ENCODE measurements around the gene SPAG5. TPM values are rescaled to one million over a fixed set of nuclear protein-coding genes. Genes with fewer than 3 reads are reported as not detected.

SPAG5 gene
- total RNA-seq, 4 donors from 2014 or later: 5.7 to 11.4 (median 7.6) TPM

DNA sequence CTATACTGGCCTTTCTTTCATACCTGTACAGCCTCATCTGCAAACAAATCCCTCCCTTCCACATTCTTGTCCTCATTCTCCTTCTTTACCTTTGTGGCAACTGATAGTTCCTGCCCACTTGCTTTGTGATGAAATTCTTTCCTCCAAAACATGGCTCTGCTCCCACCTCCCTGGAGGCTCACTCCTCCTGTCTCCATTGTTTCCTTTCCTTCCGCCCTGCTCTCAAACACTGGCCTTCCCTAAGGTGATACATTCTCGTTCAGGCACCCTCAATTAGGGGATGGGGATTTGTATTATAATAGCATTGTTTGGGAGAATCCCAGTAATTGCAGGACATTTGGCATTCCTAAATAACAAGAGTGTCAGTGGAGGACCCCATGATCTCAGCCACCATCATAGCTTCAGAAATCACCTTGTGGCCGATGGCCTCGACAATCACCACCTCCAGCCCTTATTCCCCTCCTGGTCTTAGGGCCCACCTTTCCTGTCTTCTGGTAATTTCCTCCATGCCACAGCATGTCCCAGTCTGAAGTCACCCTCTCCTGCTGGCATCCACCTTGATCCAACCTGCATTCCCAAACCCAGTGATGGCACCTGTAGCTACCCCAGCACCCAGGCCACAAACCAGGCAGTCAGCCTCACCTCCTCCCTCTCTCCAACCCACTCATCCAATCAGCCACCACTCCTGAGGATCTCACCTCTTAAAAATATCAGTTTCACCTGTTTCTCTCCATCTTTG is 54.3 kb downstream of the SPAG5 start:
- H3K4me1 ChIP-seq: peaks cover 0 to 7% (median 2%) of the 10 kb centered on the region in 4 donors
- no peak for DNase-seq (ENCODE audit: low spot score in 2 of 2)
- H3K27ac ChIP-seq: no peak overlapping the region
- 71 to 76% methylated on average over 4 of the region's 4 CpGs for WGBS, 2 donors
- H3K27me3 ChIP-seq: no peaks in the 10 kb centered on the region
- H3K36me3 ChIP-seq: peaks cover 0 to 11% (median 0%) of the 10 kb centered on the region in 3 donors
- no peaks in the 10 kb centered on the region for H3K9me3 ChIP-seq
- TF ChIP-seq POLR2A (IDR thresholded peaks at IDR 0.05): no peak
- no peak for TF ChIP-seq EP300 (IDR thresholded peaks at IDR 0.05)
- TF ChIP-seq, protein P1, sequence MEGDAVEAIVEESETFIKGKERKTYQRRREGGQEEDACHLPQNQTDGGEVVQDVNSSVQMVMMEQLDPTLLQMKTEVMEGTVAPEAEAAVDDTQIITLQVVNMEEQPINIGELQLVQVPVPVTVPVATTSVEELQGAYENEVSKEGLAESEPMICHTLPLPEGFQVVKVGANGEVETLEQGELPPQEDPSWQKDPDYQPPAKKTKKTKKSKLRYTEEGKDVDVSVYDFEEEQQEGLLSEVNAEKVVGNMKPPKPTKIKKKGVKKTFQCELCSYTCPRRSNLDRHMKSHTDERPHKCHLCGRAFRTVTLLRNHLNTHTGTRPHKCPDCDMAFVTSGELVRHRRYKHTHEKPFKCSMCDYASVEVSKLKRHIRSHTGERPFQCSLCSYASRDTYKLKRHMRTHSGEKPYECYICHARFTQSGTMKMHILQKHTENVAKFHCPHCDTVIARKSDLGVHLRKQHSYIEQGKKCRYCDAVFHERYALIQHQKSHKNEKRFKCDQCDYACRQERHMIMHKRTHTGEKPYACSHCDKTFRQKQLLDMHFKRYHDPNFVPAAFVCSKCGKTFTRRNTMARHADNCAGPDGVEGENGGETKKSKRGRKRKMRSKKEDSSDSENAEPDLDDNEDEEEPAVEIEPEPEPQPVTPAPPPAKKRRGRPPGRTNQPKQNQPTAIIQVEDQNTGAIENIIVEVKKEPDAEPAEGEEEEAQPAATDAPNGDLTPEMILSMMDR (IDR thresholded peaks at IDR 0.05): no peak
- H3K4me3 ChIP-seq: no peak overlapping the region

DNA sequence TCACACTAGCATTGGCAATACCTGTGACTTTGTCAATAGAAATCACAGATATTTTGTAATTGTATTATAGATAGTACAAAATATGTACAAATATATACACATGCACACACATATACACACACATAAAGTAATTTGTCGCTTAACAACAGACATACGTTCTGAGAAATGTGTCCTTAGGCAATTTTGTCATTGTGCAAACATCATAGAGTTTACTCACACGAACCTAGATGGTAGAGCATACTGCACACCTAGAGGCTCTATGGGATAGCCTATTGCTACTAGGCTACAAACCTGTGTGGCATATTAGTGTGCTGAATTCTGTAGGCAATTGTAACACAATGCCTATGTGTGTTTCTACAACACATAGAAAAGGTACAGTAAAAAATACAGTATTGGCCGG is 57.4 kb downstream of the SPAG5 start:
- H3K27ac ChIP-seq: no peak overlapping the region
- no peak for DNase-seq (ENCODE audit: low spot score in 2 of 2)
- 88 to 90% methylated on average over 4 of the region's 4 CpGs for WGBS, 2 donors
- H3K4me3 ChIP-seq: no peak overlapping the region
- TF ChIP-seq EP300 (IDR thresholded peaks at IDR 0.05): no peak
- TF ChIP-seq, protein P1 (IDR thresholded peaks at IDR 0.05): no peak
- TF ChIP-seq POLR2A (IDR thresholded peaks at IDR 0.05): no peak
- no peaks in the 10 kb centered on the region for H3K4me1 ChIP-seq
- H3K36me3 ChIP-seq: no peaks in the 10 kb centered on the region
- no peaks in the 10 kb centered on the region for H3K27me3 ChIP-seq
- H3K9me3 ChIP-seq: no peaks in the 10 kb centered on the region

DNA sequence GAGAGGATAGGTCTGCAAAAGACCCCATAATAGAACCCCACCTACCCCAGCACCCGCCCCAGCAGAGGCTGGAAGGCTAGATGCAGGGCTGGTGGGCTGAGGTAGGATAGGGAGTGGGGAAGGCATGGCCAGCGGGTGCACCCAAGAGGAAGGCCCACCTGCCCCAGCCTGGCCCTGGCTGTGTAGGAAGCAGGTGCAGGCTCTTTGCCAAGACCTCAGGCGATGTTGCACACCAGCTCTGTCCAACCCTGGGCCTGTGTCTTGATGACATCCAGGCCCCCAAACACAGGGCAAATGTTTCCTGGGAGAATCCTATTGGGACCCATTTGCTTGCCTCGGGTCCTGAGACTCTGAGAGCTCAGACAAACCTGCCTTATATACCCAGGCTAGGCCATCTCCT is 58.6 kb downstream of the SPAG5 start:
- TF ChIP-seq, protein P1 (IDR thresholded peaks at IDR 0.05): no peak
- no peak for TF ChIP-seq EP300 (IDR thresholded peaks at IDR 0.05)
- TF ChIP-seq POLR2A (IDR thresholded peaks at IDR 0.05): no peak
- Histone ChIP-seq H3K9me3 (no peaks in the 10 kb centered on the region), H3K27ac (no peak overlapping the region), H3K36me3 (no peaks in the 10 kb centered on the region), H3K4me3 (no peak overlapping the region), H3K4me1 (no peaks in the 10 kb centered on the region), H3K27me3 (no peaks in the 10 kb centered on the region)
- DNase-seq (ENCODE audit: low spot score in 2 of 2): no peak
- 72 to 78% methylated on average over 1 to 2 of the region's 4 CpGs for WGBS, 2 donors

GRCh38 chr17:28538296-28538895 is 60.4 kb downstream of the SPAG5 start:
- Histone ChIP-seq H3K9me3 (no peaks in the 10 kb centered on the region), H3K4me1 (no peaks in the 10 kb centered on the region), H3K36me3 (no peaks in the 10 kb centered on the region), H3K4me3 (no peak overlapping the region), H3K27ac (no peak overlapping the region), H3K27me3 (no peaks in the 10 kb centered on the region)
- 84 to 86% methylated on average over 14 of the region's 14 CpGs for WGBS, 2 donors
- DNase-seq (ENCODE audit: low spot score in 2 of 2): no peak
- TF ChIP-seq POLR2A (IDR thresholded peaks at IDR 0.05) (no peak), EP300 (IDR thresholded peaks at IDR 0.05) (no peak)
- TF ChIP-seq, protein P1 (IDR thresholded peaks at IDR 0.05): no peak

GRCh38 chr17:28537219-28537610 is 61.6 kb downstream of the SPAG5 start:
- Histone ChIP-seq H3K9me3 (no peaks in the 10 kb centered on the region), H3K27ac (no peak overlapping the region), H3K36me3 (no peaks in the 10 kb centered on the region), H3K27me3 (no peaks in the 10 kb centered on the region), H3K4me3 (no peak overlapping the region), H3K4me1 (no peaks in the 10 kb centered on the region)
- 75 to 76% methylated on average over 10 to 12 of the region's 12 CpGs for WGBS, 2 donors
- TF ChIP-seq POLR2A (IDR thresholded peaks at IDR 0.05) (no peak), EP300 (IDR thresholded peaks at IDR 0.05) (no peak)
- TF ChIP-seq, protein P1 (IDR thresholded peaks at IDR 0.05): no peak
- no peak for DNase-seq (ENCODE audit: low spot score in 2 of 2)

Measured in tibial nerve (tissue), 4 donors.